Measurements from ENCODE around the gene FABP2. TPM values are rescaled to one million over a fixed set of nuclear protein-coding genes. Genes with fewer than 3 reads are reported as not detected.
A peak's percentile ranks its signal among the peaks of the same experiment; 100 is the strongest.

The FABP2 gene
- total RNA-seq, 1 donor from 2014 or later, result not detected

- no peak for DNase-seq
- peaks cover 5% of the 10 kb centered on the region for H3K27me3 Mint-ChIP-seq
- no peak overlapping the region for H3K27ac Mint-ChIP-seq
- no peaks in the 10 kb centered on the region for H3K9me3 Mint-ChIP-seq
- TF ChIP-seq CTCF (IDR thresholded peaks at IDR 0.05), result no peak
- H3K4me3 Mint-ChIP-seq, result no peak overlapping the region
- POLR2A ChIA-PET, result no interaction called here
- no peaks in the 10 kb centered on the region for H3K4me1 Mint-ChIP-seq
- H3K36me3 Mint-ChIP-seq (ENCODE audit: low read depth), result no peaks in the 10 kb centered on the region
- CTCF ChIA-PET, result interaction anchor here (1.6 kb wide), 1 partner anchor 731 kb away, joined by 4 read pairs; no protein-coding TSS in a partner anchor
- ATAC-seq (ENCODE audit: low read depth), result no peak
- intact Hi-C loops (cut with micrococcal nuclease), result no loop called here
These were observed 3.9 kb downstream of the FABP2 start for GRCh38 chr4:119317990-119318389.

- Mint-ChIP-seq H3K4me3 (no peak overlapping the region), H3K4me1 (no peaks in the 10 kb centered on the region), H3K27me3 (peaks cover 8% of the 10 kb centered on the region), H3K9me3 (no peaks in the 10 kb centered on the region), H3K27ac (no peak overlapping the region), H3K36me3 (ENCODE audit: low read depth) (no peaks in the 10 kb centered on the region)
- no peak for TF ChIP-seq CTCF (IDR thresholded peaks at IDR 0.05)
- DNase-seq, result no peak
- ATAC-seq (ENCODE audit: low read depth), result no peak
- intact Hi-C loops (cut with micrococcal nuclease), result loop anchor here (2.0 kb wide), 1 partner anchor 472 kb away; no protein-coding TSS in a partner anchor
- CTCF ChIA-PET, result interaction anchor here (0.8 to 1.0 kb wide), 2 partner anchors 312 to 734 kb away, joined by 3 read pairs; no protein-coding TSS in a partner anchor
- POLR2A ChIA-PET, result no interaction called here
These were observed 6.9 kb downstream of the FABP2 start for GRCh38 chr4:119315036-119315435.

GRCh38 chr4:119314356-119314755, 7.6 kb downstream of the FABP2 start:
- H3K27me3 Mint-ChIP-seq, result peaks cover 8% of the 10 kb centered on the region
- intact Hi-C loops (cut with micrococcal nuclease), result loop anchor here (1.0 to 5.0 kb wide), 6 partner anchors 148 to 1938 kb away; no protein-coding TSS in a partner anchor
- ChIA-PET CTCF (interaction anchor here (1.4 kb wide), 1 partner anchor 739 kb away, joined by 4 read pairs; no protein-coding TSS in a partner anchor), POLR2A (no interaction called here)
- peak; percentile 57 for ATAC-seq (ENCODE audit: low read depth)
- DNase-seq, result no peak
- H3K4me1 Mint-ChIP-seq, result no peaks in the 10 kb centered on the region
- no peak overlapping the region for H3K27ac Mint-ChIP-seq
- H3K36me3 Mint-ChIP-seq (ENCODE audit: low read depth), result no peaks in the 10 kb centered on the region
- no peak for TF ChIP-seq CTCF (IDR thresholded peaks at IDR 0.05)
- no peaks in the 10 kb centered on the region for H3K9me3 Mint-ChIP-seq
- no peak overlapping the region for H3K4me3 Mint-ChIP-seq

- POLR2A ChIA-PET, result no interaction called here
- DNase-seq, result no peak
- ATAC-seq (ENCODE audit: low read depth), result no peak
- Mint-ChIP-seq H3K4me3 (no peak overlapping the region), H3K9me3 (no peaks in the 10 kb centered on the region), H3K4me1 (no peaks in the 10 kb centered on the region), H3K36me3 (ENCODE audit: low read depth) (no peaks in the 10 kb centered on the region), H3K27ac (no peak overlapping the region), H3K27me3 (peaks cover 8% of the 10 kb centered on the region)
- CTCF ChIA-PET, result interaction anchor here (1.4 kb wide), 1 partner anchor 740 kb away, joined by 4 read pairs; no protein-coding TSS in a partner anchor
- TF ChIP-seq CTCF (IDR thresholded peaks at IDR 0.05), result no peak
- intact Hi-C loops (cut with micrococcal nuclease), result loop anchor here (5.0 kb wide), 1 partner anchor 1939 kb away; no protein-coding TSS in a partner anchor
These were observed 8.7 kb downstream of the FABP2 start for GRCh38 chr4:119313237-119313636.

GRCh38 chr4:119310826-119311225, 11.1 kb downstream of the FABP2 start:
- CTCF ChIA-PET, result no interaction called here
- Mint-ChIP-seq H3K27ac (no peak overlapping the region), H3K27me3 (peaks cover 7% of the 10 kb centered on the region), H3K36me3 (ENCODE audit: low read depth) (no peaks in the 10 kb centered on the region), H3K4me1 (no peaks in the 10 kb centered on the region), H3K9me3 (no peaks in the 10 kb centered on the region), H3K4me3 (no peak overlapping the region)
- DNase-seq, result no peak
- POLR2A ChIA-PET, result interaction anchor here (1.5 kb wide), 1 partner anchor 11 kb away, joined by 5 read pairs; a partner anchor contains a TSS
- intact Hi-C loops (cut with micrococcal nuclease), result loop anchor here (5.0 kb wide), 1 partner anchor 1941 kb away; no protein-coding TSS in a partner anchor
- no peak for TF ChIP-seq CTCF (IDR thresholded peaks at IDR 0.05)
- no peak for ATAC-seq (ENCODE audit: low read depth)
